NCI-H82 treated with DMSO at 0.1 percent for 48 hours (cell line): ENCODE results near the gene LRRC31.
A peak's percentile ranks its signal among the peaks of the same experiment; 100 is the strongest.

Experiments
- DNase-seq: peaks from one replicate; lab custom pipeline; 2025; ENCODE audit not compliant: unreplicated experiment; lab: John Stamatoyannopoulos, UW

Gene LRRC31

DNA sequence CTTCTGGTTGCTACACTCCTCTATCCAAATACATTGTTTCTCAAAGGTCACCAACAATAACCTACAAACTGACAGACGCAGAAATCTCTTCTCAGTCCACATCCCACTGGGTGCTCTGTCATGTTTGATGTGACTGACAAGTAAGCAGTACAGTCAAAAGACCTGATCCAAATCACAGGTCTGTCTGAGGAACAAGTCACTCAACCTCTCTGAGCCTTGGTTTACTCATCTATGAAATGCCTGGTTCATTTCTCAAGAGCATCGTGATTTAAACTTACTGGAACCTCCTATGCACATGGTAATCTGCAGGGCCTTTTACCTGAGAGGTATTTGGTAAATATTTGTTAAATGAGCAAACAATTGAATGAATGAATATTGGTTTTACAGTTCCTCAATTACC is 5.5 kb downstream of the LRRC31 start:
- no peak for DNase-seq

GRCh38 chr3:169863458-169863899 is 6.3 kb downstream of the LRRC31 start:
- DNase-seq = peak; percentile 43

- DNase-seq = no peak
Observed at GRCh38 chr3:169861871-169862270, 7.9 kb downstream of the LRRC31 start.

DNA sequence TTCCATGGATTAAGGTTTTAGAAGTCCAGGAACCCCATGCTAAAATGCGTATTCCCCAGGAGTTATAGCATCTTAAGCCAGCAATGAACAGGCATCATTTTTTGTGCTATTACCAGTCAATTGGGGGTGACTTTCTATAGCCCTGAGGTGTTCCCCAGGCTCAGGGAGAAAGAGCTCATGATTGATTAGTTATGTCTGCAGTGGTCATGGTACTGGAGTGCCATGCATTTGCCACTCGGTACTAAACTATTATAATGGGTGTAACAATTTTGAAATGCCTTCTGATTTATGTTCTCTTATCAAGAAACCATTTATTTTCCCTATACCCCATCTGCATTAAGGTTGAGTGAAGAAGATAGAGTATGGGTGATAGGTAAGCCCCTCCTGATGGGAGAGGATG is 11.9 kb downstream of the LRRC31 start:
- DNase-seq = no peak

- no peak for DNase-seq
Observed at GRCh38 chr3:169855514-169855913, 14.2 kb downstream of the LRRC31 start.

GRCh38 chr3:169850618-169851017 is 19.1 kb downstream of the LRRC31 start:
- DNase-seq = no peak

- no peak for DNase-seq
Observed at GRCh38 chr3:169848741-169849140, 21.0 kb downstream of the LRRC31 start.

GRCh38 chr3:169847896-169848295 is 21.8 kb downstream of the LRRC31 start:
- no peak for DNase-seq

- no peak for DNase-seq
Observed at GRCh38 chr3:169846458-169847193, 23.1 kb downstream of the LRRC31 start.

DNA sequence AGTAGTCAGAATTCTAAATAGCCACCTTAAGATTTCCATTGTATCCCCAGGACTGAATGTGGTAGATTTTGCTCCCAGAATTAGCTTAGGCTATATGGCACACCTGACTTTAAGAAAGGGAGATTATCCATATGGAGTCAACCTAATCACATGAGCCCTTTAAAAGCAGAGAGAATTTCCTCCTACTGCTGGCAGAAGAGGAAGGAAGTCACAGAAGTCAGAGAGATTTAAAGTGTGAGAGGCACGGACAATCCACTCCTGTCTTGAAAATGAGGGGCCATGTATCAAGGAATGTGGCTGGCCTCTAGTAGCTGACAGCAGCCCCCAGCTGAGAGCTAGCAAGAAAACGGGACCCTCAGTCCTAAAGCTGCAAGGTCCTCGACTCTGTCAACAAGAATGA is 26.8 kb downstream of the LRRC31 start:
- DNase-seq = no peak

- DNase-seq = no peak
Observed at GRCh38 chr3:169841171-169841570, 28.6 kb downstream of the LRRC31 start.

GRCh38 chr3:169838511-169839030 is 31.2 kb downstream of the LRRC31 start:
- DNase-seq = no peak

DNA sequence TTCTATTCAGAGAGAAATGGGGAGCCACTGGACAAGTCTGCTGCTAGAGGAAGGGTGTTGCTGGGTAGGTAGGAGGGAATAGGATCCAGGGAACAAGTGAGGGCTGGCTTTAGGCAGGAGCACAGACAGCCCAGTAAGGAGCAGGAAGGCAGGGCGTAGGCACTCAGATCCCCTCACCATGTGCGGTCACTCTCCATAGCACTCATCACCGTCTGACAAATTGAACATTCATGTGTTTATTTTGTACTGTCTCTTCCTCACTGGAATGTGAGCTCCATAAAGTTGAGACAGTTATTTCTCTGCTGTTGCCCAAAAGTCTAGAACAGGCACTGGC is 32.8 kb downstream of the LRRC31 start:
- no peak for DNase-seq

DNA sequence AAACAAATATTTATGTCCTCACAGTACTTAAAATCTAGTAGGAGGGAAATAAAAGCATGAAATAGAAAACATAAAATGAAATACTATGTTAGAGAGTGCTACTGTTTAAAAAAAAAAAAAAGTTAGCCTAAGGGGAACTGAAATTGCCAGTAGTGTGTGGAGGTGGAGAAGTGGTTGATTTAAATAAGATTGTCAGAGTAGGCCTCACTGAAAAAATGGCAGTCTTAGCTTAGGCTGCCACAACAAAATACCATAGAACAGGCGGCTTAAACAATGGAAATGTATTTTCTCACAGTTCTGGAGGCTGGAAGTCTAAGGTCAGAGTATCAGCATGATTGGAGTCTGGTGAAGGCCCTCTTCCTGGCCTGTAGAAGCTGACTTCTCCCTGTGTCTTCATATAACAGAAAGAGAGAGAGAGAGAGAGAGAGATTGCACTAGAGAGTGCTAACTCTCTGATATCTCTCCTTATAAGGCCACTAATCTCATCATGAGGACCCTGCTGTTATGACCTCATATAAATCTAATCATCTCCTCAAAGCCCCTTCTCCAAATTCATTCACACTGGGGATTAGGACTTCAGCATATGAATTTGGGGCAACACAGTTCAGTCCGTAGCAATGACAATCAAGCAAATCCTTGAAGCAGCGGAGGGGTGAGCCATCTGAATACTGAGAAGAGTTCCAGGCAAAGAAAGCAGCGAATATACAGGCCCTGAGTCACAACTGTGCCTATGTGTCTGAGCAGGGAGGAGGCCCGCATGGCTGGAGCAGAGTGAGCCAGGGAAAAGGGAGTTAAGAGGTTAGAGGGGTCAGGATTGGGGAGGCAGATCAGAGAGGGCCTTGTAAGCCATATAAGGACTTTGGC is 33.4 kb downstream of the LRRC31 start:
- DNase-seq = peak; percentile 79

- no peak for DNase-seq
Observed at GRCh38 chr3:169835533-169835932, 34.2 kb downstream of the LRRC31 start.

DNA sequence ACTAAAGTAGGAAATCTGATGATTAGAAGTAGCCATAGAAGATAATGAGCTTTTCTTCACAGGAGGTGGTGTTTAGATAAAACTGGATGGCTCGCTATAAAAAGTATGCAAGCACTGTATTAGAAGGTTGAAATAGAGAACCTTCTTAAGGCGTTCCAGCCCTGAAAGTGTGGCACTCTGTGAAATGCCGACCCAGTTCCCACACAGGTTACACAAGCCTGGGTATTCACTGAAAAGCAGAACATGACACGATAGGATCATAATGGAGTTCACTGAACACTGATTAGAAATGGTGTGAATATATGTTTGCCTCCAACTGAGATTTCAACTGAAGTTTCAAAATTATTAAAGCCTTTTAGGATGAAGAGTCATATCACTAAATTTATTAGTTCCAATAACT is 42.0 kb downstream of the LRRC31 start:
- DNase-seq = no peak

GRCh38 chr3:169825316-169825715 is 44.4 kb downstream of the LRRC31 start:
- no peak for DNase-seq

DNA sequence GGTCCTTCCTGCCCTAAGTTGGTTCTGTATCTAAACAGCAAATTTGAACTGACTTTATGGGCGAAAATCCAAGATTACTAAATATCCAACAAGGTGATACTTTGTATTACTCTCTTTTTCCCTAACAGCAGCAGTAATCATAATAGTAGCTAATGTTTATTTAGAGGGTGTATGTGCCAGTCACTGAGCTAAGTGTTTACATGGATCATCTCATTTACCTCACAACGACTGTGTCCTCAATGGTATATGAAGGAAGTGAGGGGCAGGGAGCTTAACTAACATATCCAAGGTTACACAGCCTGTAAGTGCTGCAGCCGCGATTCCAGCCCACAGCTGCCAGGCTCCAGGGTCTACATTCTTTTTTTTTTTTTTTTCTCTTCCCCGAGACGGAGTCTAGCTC is 46.8 kb downstream of the LRRC31 start:
- DNase-seq = no peak

- DNase-seq = no peak
Observed at GRCh38 chr3:169822540-169822939, 47.2 kb downstream of the LRRC31 start.

GRCh38 chr3:169822091-169822490 is 47.6 kb downstream of the LRRC31 start:
- no peak for DNase-seq

DNA sequence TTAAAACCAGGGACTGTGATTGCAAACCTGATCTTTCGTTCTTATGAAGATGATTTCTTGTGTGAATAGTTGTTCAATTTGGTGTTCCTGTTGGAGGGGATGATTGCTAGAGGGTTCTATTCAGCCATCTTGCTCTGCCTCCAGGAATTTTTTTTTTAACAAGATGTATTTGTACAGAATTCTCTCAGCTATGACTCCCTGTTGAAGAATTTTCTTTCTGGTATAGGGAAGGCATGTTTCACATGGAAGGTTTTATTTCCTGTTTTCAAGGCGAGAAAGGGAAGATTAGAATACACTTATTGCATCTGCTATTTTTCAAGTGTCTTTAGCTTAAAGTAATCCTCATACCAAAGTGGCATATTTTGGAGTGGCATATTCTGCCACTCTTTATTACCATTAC is 51.4 kb downstream of the LRRC31 start:
- DNase-seq = no peak

DNA sequence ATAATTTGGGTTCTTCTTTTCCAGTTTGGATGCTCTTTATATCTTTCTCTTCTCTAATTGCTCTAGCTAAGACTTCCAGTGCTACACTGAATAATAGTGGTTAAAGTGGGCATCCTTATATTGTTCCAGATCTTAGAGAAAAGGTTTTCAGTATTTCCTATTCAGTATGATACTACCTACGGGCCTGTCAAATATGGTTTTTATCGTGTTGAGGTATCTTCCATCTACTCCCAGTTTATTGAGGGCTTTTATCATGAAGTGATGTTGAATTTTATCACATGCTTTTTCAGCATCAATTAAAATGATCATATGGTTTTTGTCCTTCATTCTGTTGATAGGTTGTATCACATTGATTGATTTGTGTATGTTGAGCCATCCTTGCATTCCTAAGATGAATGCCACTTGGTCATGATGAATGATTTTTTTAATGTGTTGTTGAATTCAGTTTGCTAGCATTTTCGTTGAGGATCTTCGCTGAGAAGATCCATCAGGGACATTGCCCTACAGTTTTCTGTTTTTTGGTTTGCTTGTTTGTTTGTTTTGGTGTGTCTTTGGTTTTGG is 54.1 kb downstream of the LRRC31 start:
- DNase-seq = no peak
